Endometrial microvascular endothelial cells (primary cell): Measurements from ENCODE around the gene PTBP2. TPM values are rescaled to one million over a fixed set of nuclear protein-coding genes. Genes with fewer than 3 reads are reported as not detected.

Experiments
- in situ Hi-C: cut with HindIII; loops from 2 replicates; pipeline ENCODE4 v1.10.0; 2017; ENCODE audit warnings: low sequenced_read_pairs, low pct_unique_long_range_greater_than_20kb; ENCODE audit errors: inconsistent ontology term
- total RNA-seq: library from RNA; depleted of rRNA; stranded (reverse); fragments of >200 nt; gene quantifications from one replicate; pipeline ENCODE4 v1.2.3, GENCODE V29; 2015; ENCODE audit errors: inconsistent ontology term

The PTBP2 gene
- total RNA-seq, result 4.6 TPM

- in situ Hi-C loops, result no loop called here
These were observed at the start of gene PTBP2 for GRCh38 chr1:96721416-96722160. Gene PTBP2, plus strand, starts transcription at chr1:96721784. Its CDS starts 81 bp downstream, at chr1:96721865.

- in situ Hi-C loops, result no loop called here
These were observed 46.7 kb upstream of the PTBP2 start for GRCh38 chr1:96674915-96675314.

- in situ Hi-C loops, result no loop called here
These were observed 39.5 kb upstream of the PTBP2 start for GRCh38 chr1:96682056-96682455.

- in situ Hi-C loops, result no loop called here
These were observed 37.7 kb upstream of the PTBP2 start for GRCh38 chr1:96683931-96684330.

GRCh38 chr1:96684744-96685143, 36.8 kb upstream of the PTBP2 start:
- in situ Hi-C loops, result no loop called here

- in situ Hi-C loops, result no loop called here
These were observed 32.8 kb upstream of the PTBP2 start for GRCh38 chr1:96688767-96689166.

GRCh38 chr1:96695954-96696353, 25.6 kb upstream of the PTBP2 start:
- in situ Hi-C loops, result no loop called here

GRCh38 chr1:96698342-96698983, 23.1 kb upstream of the PTBP2 start:
- in situ Hi-C loops, result no loop called here

- in situ Hi-C loops, result no loop called here
These were observed 18.4 kb upstream of the PTBP2 start for GRCh38 chr1:96703186-96703585.

- in situ Hi-C loops, result no loop called here
These were observed 14.6 kb upstream of the PTBP2 start for GRCh38 chr1:96707023-96707422.

- in situ Hi-C loops, result no loop called here
These were observed 13.1 kb upstream of the PTBP2 start for GRCh38 chr1:96708482-96708881.

GRCh38 chr1:96710708-96711477, 10.7 kb upstream of the PTBP2 start:
- in situ Hi-C loops, result no loop called here

GRCh38 chr1:96713649-96714048, 7.9 kb upstream of the PTBP2 start:
- in situ Hi-C loops, result no loop called here

- in situ Hi-C loops, result no loop called here
These were observed 6.7 kb upstream of the PTBP2 start for GRCh38 chr1:96714881-96715280.

GRCh38 chr1:96715482-96715881, 6.1 kb upstream of the PTBP2 start:
- in situ Hi-C loops, result no loop called here

- in situ Hi-C loops, result no loop called here
These were observed 550 bp upstream of the PTBP2 start for GRCh38 chr1:96721053-96721415.

- in situ Hi-C loops, result no loop called here
These were observed 758 bp downstream of the PTBP2 start for GRCh38 chr1:96722161-96722922.

GRCh38 chr1:96722958-96723357, 1.4 kb downstream of the PTBP2 start:
- in situ Hi-C loops, result no loop called here

- in situ Hi-C loops, result no loop called here
These were observed 1.8 kb downstream of the PTBP2 start for GRCh38 chr1:96723377-96723776.
